ENCODE measurements around the gene EVI2B.

- TF ChIP-seq EZH2 (IDR thresholded peaks at IDR 0.05; ENCODE audit: borderline replicate concordance, insufficient read depth, low read length, poor library complexity, severe bottlenecking) (no peak), CTCF (IDR thresholded peaks at IDR 0.05; ENCODE audit: poor library complexity, severe bottlenecking) (no peak), POLR2AphosphoS5 (IDR thresholded peaks at IDR 0.05) (no peak), EP300 (conservative IDR thresholded peaks at IDR 0.05; ENCODE audit: poor library complexity, severe bottlenecking) (no peak), MXI1 (conservative IDR thresholded peaks at IDR 0.05; ENCODE audit: poor library complexity, severe bottlenecking) (no peak)
Observed at GRCh38 chr17:31297090-31297489, 16.8 kb downstream of the EVI2B start, which contains the start of gene OMG.
